SK-N-SH treated with all-trans-retinoic acid at 6 μM for 48 hours (cell line): ENCODE data around the gene FAM47C.
"Not testable (repeated sequence)": the region's sequence is repeated elsewhere in the genome, so short reads cannot be mapped to it uniquely, and the experiment has no call there.

ENCODE experiments used
- ATAC-seq: fragments of 200-7000 bp; cut with Tn5 transposase; 3 replicates; pipeline ENCODE4 v1.9.1; 2020; ENCODE audit warnings: mild to moderate bottlenecking, moderate library complexity
- ARNTL ChIP-seq: fragments of 450-650 bp; formaldehyde crosslinking; IDR thresholded peaks from 2 replicates; pipeline ENCODE4 v1.5.0; 2020; ENCODE audit warnings: low read depth, mild to moderate bottlenecking, moderate library complexity, borderline replicate concordance
- CSDC2 ChIP-seq: fragments of 250-450 bp; sonication (Bioruptor Pico); IDR thresholded peaks from 2 replicates; pipeline ENCODE4 v1.5.0; 2020; ENCODE audit warnings: mild to moderate bottlenecking, moderate library complexity
- ESRRG ChIP-seq: fragments of 250-450 bp; sonication (Bioruptor Pico); IDR thresholded peaks from 2 replicates; pipeline ENCODE4 v1.6.1; 2021; ENCODE audit warnings: mild to moderate bottlenecking
- GLIS3 ChIP-seq: fragments of 250-450 bp; sonication (Bioruptor Pico); IDR thresholded peaks from 2 replicates; pipeline ENCODE4 v1.5.0; 2020; ENCODE audit warnings: mild to moderate bottlenecking, moderate library complexity
- ISL1 ChIP-seq: fragments of 250-450 bp; sonication (Bioruptor Pico); IDR thresholded peaks from 2 replicates; pipeline ENCODE4 v2.1.2; 2022; ENCODE audit warnings: mild to moderate bottlenecking, moderate library complexity
- PATZ1 ChIP-seq: fragments of 250-450 bp; sonication (Bioruptor Pico); IDR thresholded peaks from 2 replicates; pipeline ENCODE4 v1.8.0; 2020; ENCODE audit warnings: mild to moderate bottlenecking, moderate library complexity, borderline replicate concordance
- POU6F1 ChIP-seq: fragments of 250-450 bp; sonication (Bioruptor Pico); IDR thresholded peaks from 2 replicates; pipeline ENCODE4 v1.8.0; 2021; ENCODE audit warnings: low read depth, mild to moderate bottlenecking, moderate library complexity, borderline replicate concordance
- RARB ChIP-seq: fragments of 250-450 bp; sonication (Bioruptor Pico); IDR thresholded peaks from 2 replicates; pipeline ENCODE4 v1.8.0; 2021; ENCODE audit warnings: mild to moderate bottlenecking, moderate library complexity
- SNAI2 ChIP-seq: fragments of 250-450 bp; sonication (Bioruptor Pico); IDR thresholded peaks from 2 replicates; pipeline ENCODE4 v1.5.0; 2020; ENCODE audit warnings: mild to moderate bottlenecking, moderate library complexity
- TCF4 ChIP-seq: fragments of 250-450 bp; sonication (Bioruptor Pico); IDR thresholded peaks from 2 replicates; pipeline ENCODE4 v1.8.0; 2021; ENCODE audit warnings: mild to moderate bottlenecking, moderate library complexity, borderline replicate concordance
- TOX ChIP-seq: fragments of 250-450 bp; sonication (Bioruptor Pico); IDR thresholded peaks from 2 replicates; pipeline ENCODE4 v1.8.0; 2021; ENCODE audit warnings: mild to moderate bottlenecking, moderate library complexity, borderline replicate concordance
- ZC3H10 ChIP-seq: fragments of 250-450 bp; sonication (Bioruptor Pico); IDR thresholded peaks from 2 replicates; pipeline ENCODE4 v1.5.1; 2021; ENCODE audit warnings: mild to moderate bottlenecking, moderate library complexity
- ZFP3 ChIP-seq: fragments of 250-450 bp; sonication (Bioruptor Pico); IDR thresholded peaks from 2 replicates; pipeline ENCODE4 v1.5.0; 2020; ENCODE audit warnings: mild to moderate bottlenecking, moderate library complexity
- ZNF565 ChIP-seq: fragments of 450-650 bp; formaldehyde crosslinking; conservative IDR thresholded peaks from 2 replicates; pipeline ENCODE4 v1.5.0; 2020; ENCODE audit warnings: low read depth, mild to moderate bottlenecking, moderate library complexity
- ZNF70 ChIP-seq: fragments of 450-650 bp; formaldehyde crosslinking; IDR thresholded peaks from 2 replicates; pipeline ENCODE4 v1.5.0; 2020; ENCODE audit warnings: mild to moderate bottlenecking, moderate library complexity
- ZNF8 ChIP-seq: fragments of 450-650 bp; formaldehyde crosslinking; IDR thresholded peaks from 2 replicates; pipeline ENCODE4 v1.5.0; 2020; ENCODE audit warnings: mild to moderate bottlenecking, moderate library complexity

FAM47C gene

GRCh38 chrX:37010496-37010895 lies 2.3 kb downstream of the FAM47C start:
- TF ChIP-seq ZC3H10 (no peak), TCF4 (CRISPR knock-in tag) (no peak), ZNF70 (CRISPR knock-in tag) (no peak), GLIS3 (no peak), ZNF565 (CRISPR knock-in tag) (no peak), SNAI2 (CRISPR knock-in tag) (no peak), ESRRG (no peak), CSDC2 (no peak)
- ATAC-seq: no peak

GRCh38 chrX:37034260-37034659 lies 26.1 kb downstream of the FAM47C start:
- ATAC-seq: peak; percentile 54; the same call in 2 of the 3 replicates

- not testable (repeated sequence) for ATAC-seq
These were observed 28.6 kb downstream of the FAM47C start for GRCh38 chrX:37036674-37037220.

- not testable (repeated sequence) for ATAC-seq
These were observed 30.6 kb downstream of the FAM47C start for GRCh38 chrX:37038814-37039213.

GRCh38 chrX:37042956-37043885 lies 35.1 kb downstream of the FAM47C start:
- ATAC-seq: not testable (repeated sequence)

GRCh38 chrX:37047776-37048175 lies 39.6 kb downstream of the FAM47C start:
- no peak for ATAC-seq
- TF ChIP-seq ZFP3 (CRISPR knock-in tag) (no peak), ZNF8 (CRISPR knock-in tag) (no peak), TOX (CRISPR knock-in tag) (no peak), SNAI2 (CRISPR knock-in tag) (no peak), ISL1 (CRISPR knock-in tag) (no peak)

GRCh38 chrX:37057572-37057971 lies 49.4 kb downstream of the FAM47C start:
- ATAC-seq: not testable (repeated sequence)

- peak; percentile 90 for ATAC-seq
- TF ChIP-seq ESRRG: no peak
- TF ChIP-seq POU6F1 (CRISPR knock-in tag): no peak
- no peak for TF ChIP-seq ZNF8 (CRISPR knock-in tag)
- no peak for TF ChIP-seq ZNF70 (CRISPR knock-in tag)
- TF ChIP-seq RARB (CRISPR knock-in tag): no peak
- no peak for TF ChIP-seq SNAI2 (CRISPR knock-in tag)
- TF ChIP-seq ARNTL (CRISPR knock-in tag): no peak
- no peak for TF ChIP-seq PATZ1 (CRISPR knock-in tag)
- no peak for TF ChIP-seq TCF4 (CRISPR knock-in tag)
- TF ChIP-seq GLIS3: no peak
These were observed 52.8 kb downstream of the FAM47C start for GRCh38 chrX:37060999-37061398.
